Erythroblast (primary cell): ENCODE measurements around the gene ZNF91.

ENCODE experiments used
- GATA1 ChIP-seq: IDR thresholded peaks from 2 replicates; pipeline ENCODE4 v1.6.1; 2011; ENCODE audit warnings: low read depth, mild to moderate bottlenecking, control low read depth, low read length, moderate library complexity
- POLR2A ChIP-seq: IDR thresholded peaks from 2 replicates; pipeline ENCODE4 v1.6.1; 2011; ENCODE audit warnings: mild to moderate bottlenecking, low read length

DNA sequence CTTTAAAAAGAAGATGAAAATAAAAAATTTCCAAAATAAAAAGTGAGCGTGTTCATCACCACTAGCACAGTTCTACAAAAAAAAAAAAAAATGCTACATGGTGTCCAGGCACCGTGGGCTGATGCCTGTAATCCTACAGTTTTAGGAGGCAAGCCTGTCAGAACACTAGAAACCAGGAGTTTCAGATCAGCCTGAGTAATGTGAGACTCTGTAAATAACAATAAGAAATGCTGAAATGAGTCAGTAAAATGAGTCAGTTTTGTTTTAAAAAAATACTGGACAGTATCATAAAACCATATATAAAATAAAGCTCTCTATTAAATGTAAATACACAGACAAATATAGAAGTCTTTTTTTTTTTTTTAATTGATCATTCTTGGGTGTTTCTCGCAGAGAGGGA, 30.0 kb downstream of the ZNF91 start:
- TF ChIP-seq POLR2A (no peak), GATA1 (no peak)
